H1 (cell line): Measurements from ENCODE around the gene SECTM1. TPM values are rescaled to one million over a fixed set of nuclear protein-coding genes. Genes with fewer than 3 reads are reported as not detected.

ENCODE experiments used
- BCL11A ChIP-seq, 2 experiments: IDR thresholded peaks; one replicate each; pipeline ENCODE4 v1.6.1; 2011; ENCODE audit warnings: low read depth in 2 of 2, low read length in 2 of 2, mild to moderate bottlenecking in 2 of 2
- CHD7 ChIP-seq: fragments of 300-600 bp; sonication (generic); IDR thresholded peaks from 2 replicates; pipeline ENCODE4 v1.7.1; 2012; ENCODE audit warnings: low read length, moderate library complexity, mild to moderate bottlenecking, inconsistent platforms; ENCODE audit not compliant: insufficient replicate concordance
- GABPA ChIP-seq: IDR thresholded peaks from 2 replicates; pipeline ENCODE4 v1.6.1; 2011; ENCODE audit warnings: mild to moderate bottlenecking, low read length, moderate library complexity, borderline replicate concordance; ENCODE audit not compliant: insufficient read depth
- JUN ChIP-seq: IDR thresholded peaks from 2 replicates; pipeline ENCODE4 v1.6.1; 2011; ENCODE audit warnings: low read depth, mild to moderate bottlenecking, improper control_type of control experiment, low read length
- NRF1 ChIP-seq: IDR thresholded peaks from 2 replicates; pipeline ENCODE4 v1.6.1; 2011; ENCODE audit warnings: mild to moderate bottlenecking, low read depth, low read length, improper control_type of control experiment
- POU5F1 ChIP-seq: IDR thresholded peaks from 2 replicates; pipeline ENCODE4 v1.6.1; 2011; ENCODE audit warnings: low read depth, mild to moderate bottlenecking, low read length, moderate library complexity
- RFX5 ChIP-seq: IDR thresholded peaks from 2 replicates; pipeline ENCODE4 v1.6.1; 2011; ENCODE audit warnings: low read depth, low read length, improper control_type of control experiment, borderline replicate concordance
- RXRA ChIP-seq: IDR thresholded peaks from 2 replicates; pipeline ENCODE4 v1.6.1; 2011; ENCODE audit warnings: low read depth, mild to moderate bottlenecking, low read length, moderate library complexity; ENCODE audit not compliant: insufficient read depth
- SP1 ChIP-seq: IDR thresholded peaks from 2 replicates; pipeline ENCODE4 v1.6.1; 2011; ENCODE audit warnings: low read depth, low read length
- SP4 ChIP-seq: IDR thresholded peaks from 2 replicates; pipeline ENCODE4 v1.6.1; 2012; ENCODE audit warnings: low read length, inconsistent platforms
- polyA plus RNA-seq, 7 experiments: library from polyadenylated mRNA; depleted of rRNA in 3 of 7; stranded (reverse) in 5 of 7; unstranded in 2 of 7; fragments of >200 nt in 5 of 7; fragments of 200-250 nt in 2 of 7; gene quantifications; 1 replicate in 5 of 7; 2 replicates in 1 of 7; 4 replicates in 1 of 7; pipeline versions ENCODE4 v1.2.1 to v1.2.3, GENCODE V29; 2011 to 2013; ENCODE audit warnings: missing spikeins in 2 of 7, mixed read lengths in 2 of 7
- total RNA-seq: library from RNA; stranded (reverse); fragmentation: NEBNext Ultra II Directional; extraction: Animal tissue kit (Norgen Biotek cat#: 25700); gene quantifications from 2 replicates; pipeline ENCODE4 v1.2.1, GENCODE V29; 2021

SECTM1 gene
- total and polyA plus RNA-seq, 2 of the 8 experiments (the other 6 are each of a cell fraction or from before 2014, with no cell fraction given): 0.20 to 0.65 TPM

- TF ChIP-seq CHD7: no peak
- no peak for TF ChIP-seq RXRA
- no peak for TF ChIP-seq SP4
- no peak for TF ChIP-seq JUN
- TF ChIP-seq NRF1: no peak
- no peak for TF ChIP-seq RFX5
- no peak for TF ChIP-seq BCL11A (IDR thresholded peaks at IDR 0.05; ENCODE audit: low read depth in 2 of 2, low read length in 2 of 2)
- TF ChIP-seq GABPA: no peak
- TF ChIP-seq POU5F1: no peak
- TF ChIP-seq SP1: no peak
Measured at GRCh38 chr17:82333279-82334171, at the start of gene SECTM1 (continued).
